ENCODE data around the gene SNX27. TPM values are rescaled to one million over a fixed set of nuclear protein-coding genes. Genes with fewer than 3 reads are reported as not detected.

SNX27 gene
- total and polyA plus RNA-seq, 3 donors from 2014 or later, result 24.7 to 44.4 (median 42.8) TPM

DNA sequence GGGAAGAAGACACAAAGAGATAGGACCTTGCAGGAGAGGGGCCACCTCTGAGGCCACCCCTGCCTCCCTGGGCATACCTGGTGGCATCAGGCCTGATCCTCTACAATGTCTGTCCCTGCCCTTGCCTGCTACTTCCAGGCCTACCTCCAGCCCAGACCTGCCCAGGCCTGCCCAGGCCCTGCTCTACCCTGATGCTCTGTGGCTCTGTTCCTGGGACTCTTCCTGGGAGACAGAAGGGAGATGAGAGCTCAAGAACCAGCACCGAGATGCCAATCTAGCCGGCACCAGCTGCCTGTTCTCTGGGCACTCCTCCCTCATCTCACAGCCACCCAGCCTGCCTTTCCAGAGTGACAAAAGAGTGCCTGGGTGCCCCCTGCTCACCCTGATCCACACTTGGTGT is 102.0 kb downstream of the SNX27 start:
- H3K9me3 ChIP-seq, result no peaks in the 10 kb centered on the region
- no peak overlapping the region for H3K27ac ChIP-seq
- no peaks in the 10 kb centered on the region for H3K36me3 ChIP-seq (ENCODE audit: low read depth, missing control alignments)
- H3K27me3 ChIP-seq, result no peaks in the 10 kb centered on the region
- intact Hi-C loops (cut with DNase I; ENCODE audit: low total_unique reads), result no loop called here
- 100% methylated on average over 2 of the region's 2 CpGs for WGBS, 2 donors
- TF ChIP-seq POLR2A (IDR thresholded peaks at IDR 0.05), result no peak
- TF ChIP-seq, protein P1, sequence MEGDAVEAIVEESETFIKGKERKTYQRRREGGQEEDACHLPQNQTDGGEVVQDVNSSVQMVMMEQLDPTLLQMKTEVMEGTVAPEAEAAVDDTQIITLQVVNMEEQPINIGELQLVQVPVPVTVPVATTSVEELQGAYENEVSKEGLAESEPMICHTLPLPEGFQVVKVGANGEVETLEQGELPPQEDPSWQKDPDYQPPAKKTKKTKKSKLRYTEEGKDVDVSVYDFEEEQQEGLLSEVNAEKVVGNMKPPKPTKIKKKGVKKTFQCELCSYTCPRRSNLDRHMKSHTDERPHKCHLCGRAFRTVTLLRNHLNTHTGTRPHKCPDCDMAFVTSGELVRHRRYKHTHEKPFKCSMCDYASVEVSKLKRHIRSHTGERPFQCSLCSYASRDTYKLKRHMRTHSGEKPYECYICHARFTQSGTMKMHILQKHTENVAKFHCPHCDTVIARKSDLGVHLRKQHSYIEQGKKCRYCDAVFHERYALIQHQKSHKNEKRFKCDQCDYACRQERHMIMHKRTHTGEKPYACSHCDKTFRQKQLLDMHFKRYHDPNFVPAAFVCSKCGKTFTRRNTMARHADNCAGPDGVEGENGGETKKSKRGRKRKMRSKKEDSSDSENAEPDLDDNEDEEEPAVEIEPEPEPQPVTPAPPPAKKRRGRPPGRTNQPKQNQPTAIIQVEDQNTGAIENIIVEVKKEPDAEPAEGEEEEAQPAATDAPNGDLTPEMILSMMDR (IDR thresholded peaks at IDR 0.05), result no peak
- H3K4me3 ChIP-seq, result no peak overlapping the region
- peaks cover 11% of the 10 kb centered on the region for H3K4me1 ChIP-seq
- no peak for DNase-seq

DNA sequence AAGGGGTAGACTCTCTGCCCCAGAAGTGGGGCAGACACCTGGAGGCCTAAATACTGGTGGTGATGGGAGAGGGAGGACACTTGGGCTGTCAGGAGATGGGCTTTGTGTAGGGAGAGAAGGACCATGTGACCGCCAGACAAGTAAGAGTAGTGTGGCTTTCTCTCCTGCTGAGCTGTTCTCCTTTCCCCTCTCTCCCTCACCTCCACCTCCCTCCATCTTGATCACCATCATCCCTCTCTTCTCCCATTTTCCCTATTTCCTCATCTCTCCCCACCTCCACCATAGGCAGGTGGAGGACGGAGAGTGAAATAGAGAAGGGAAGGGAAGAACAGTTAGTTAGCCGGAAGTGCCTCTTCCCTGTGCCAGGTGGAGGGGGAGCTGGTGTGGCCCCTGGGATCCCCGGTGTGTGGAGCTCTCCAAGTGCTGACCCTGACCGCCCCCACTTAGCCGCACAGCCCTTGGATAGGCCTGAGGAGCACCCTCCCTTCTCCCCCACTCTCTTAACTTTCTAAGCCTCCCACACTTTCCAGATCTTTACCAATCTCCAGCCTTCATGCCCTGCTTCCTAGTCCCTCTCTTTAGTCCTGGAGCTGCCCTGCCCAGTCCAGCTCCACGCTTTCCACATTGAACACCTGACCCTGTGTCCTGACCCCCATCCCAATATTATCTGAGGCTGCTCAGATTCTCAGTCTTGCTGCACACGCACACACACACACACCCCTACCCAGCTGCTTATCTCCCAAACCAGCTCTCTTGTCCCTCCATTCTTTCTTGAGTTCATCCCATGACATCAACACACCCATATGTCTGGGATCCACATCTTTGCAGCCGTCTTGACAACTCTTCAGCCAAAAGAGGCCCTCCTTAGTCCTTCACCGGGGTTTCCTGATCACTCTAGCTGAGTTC is 103.2 kb downstream of the SNX27 start:
- no peaks in the 10 kb centered on the region for H3K36me3 ChIP-seq (ENCODE audit: low read depth, missing control alignments)
- H3K27me3 ChIP-seq, result no peaks in the 10 kb centered on the region
- no peak overlapping the region for H3K27ac ChIP-seq
- TF ChIP-seq POLR2A (IDR thresholded peaks at IDR 0.05), result no peak
- TF ChIP-seq, protein P1 (IDR thresholded peaks at IDR 0.05), result no peak
- no peaks in the 10 kb centered on the region for H3K9me3 ChIP-seq
- DNase-seq, result no peak
- intact Hi-C loops (cut with DNase I; ENCODE audit: low total_unique reads), result no loop called here
- 70 to 83% methylated on average over 9 to 10 of the region's 10 CpGs for WGBS, 2 donors
- H3K4me3 ChIP-seq, result no peak overlapping the region
- H3K4me1 ChIP-seq, result peaks cover 12% of the 10 kb centered on the region

DNA sequence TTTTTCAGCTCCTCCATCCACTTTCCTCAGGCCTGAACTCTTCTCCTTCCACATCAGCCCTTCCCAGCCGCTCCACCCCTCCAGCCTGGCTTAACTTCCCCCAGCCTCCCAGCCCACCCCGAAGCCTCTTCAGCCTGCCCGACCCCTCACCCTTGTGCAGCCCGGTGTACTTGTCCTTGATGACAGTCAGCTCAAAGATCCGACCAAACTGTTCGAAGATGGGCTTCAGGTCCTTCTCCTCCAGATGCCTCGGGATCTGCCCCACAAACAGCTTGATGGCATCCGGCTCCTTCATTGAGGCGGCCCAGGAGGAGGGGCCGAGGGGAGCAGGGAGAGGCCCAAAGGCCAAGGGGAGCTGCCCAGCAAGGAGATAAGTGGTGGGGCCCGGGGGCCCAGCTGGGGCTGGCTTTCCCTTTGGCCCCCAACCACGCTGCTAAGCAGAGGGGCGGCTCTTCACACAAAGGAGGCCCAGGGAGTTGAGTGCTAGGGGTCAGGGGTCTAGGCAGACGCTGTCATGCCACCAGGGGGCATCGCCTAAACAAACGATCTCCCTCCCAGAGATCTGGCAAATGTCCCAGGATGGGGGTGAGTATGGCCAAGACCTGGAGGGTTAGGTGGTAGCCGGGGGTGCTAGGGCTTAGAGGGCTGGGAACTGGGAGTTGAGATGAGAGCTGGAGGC is 104.0 kb downstream of the SNX27 start:
- Histone ChIP-seq H3K4me1 (peaks cover 20% of the 10 kb centered on the region), H3K9me3 (no peaks in the 10 kb centered on the region), H3K27ac (no peak overlapping the region), H3K27me3 (no peaks in the 10 kb centered on the region), H3K4me3 (no peak overlapping the region), H3K36me3 (ENCODE audit: low read depth, missing control alignments) (no peaks in the 10 kb centered on the region)
- 51 to 52% methylated on average over 12 to 17 of the region's 17 CpGs for WGBS, 2 donors
- TF ChIP-seq, protein P1 (IDR thresholded peaks at IDR 0.05), result no peak
- TF ChIP-seq POLR2A (IDR thresholded peaks at IDR 0.05), result no peak
- intact Hi-C loops (cut with DNase I; ENCODE audit: low total_unique reads), result no loop called here
- DNase-seq, result no peak

- Histone ChIP-seq H3K27me3 (no peaks in the 10 kb centered on the region), H3K36me3 (ENCODE audit: low read depth, missing control alignments) (no peaks in the 10 kb centered on the region), H3K9me3 (no peaks in the 10 kb centered on the region), H3K4me1 (peaks cover 21% of the 10 kb centered on the region), H3K27ac (no peak overlapping the region), H3K4me3 (no peak overlapping the region)
- no peak for TF ChIP-seq POLR2A (IDR thresholded peaks at IDR 0.05)
- TF ChIP-seq, protein P1 (IDR thresholded peaks at IDR 0.05), result no peak
- intact Hi-C loops (cut with DNase I; ENCODE audit: low total_unique reads), result no loop called here
- WGBS, 2 donors, result 8 to 11% methylated on average over 9 to 11 of the region's 11 CpGs
- DNase-seq, result no peak
Observed at GRCh38 chr1:151716405-151716762, 104.5 kb downstream of the SNX27 start.

All from testis (tissue), 3 donors.